K562 (cell line): ENCODE measurements around the gene CATSPER3. TPM values are rescaled to one million over a fixed set of nuclear protein-coding genes. Genes with fewer than 3 reads are reported as not detected.

Source experiments
- ATF3 ChIP-seq, 2 experiments: fragments of 450-650 bp in 1 of 2; sonication (generic) in 1 of 2; formaldehyde crosslinking in 1 of 2; IDR thresholded peaks in 1 of 2; conservative IDR thresholded peaks in 1 of 2; 2 replicates each; pipeline versions ENCODE4 v1.6.1 to v1.8.1; 2016 to 2023; ENCODE audit warnings: mild to moderate bottlenecking in 2 of 2, moderate library complexity in 2 of 2, inconsistent platforms in 1 of 2, missing genetic modification reagents in 1 of 2
- CUX1 ChIP-seq: fragments of 200-800 bp; sonication (Bioruptor generic); IDR thresholded peaks from 2 replicates; pipeline ENCODE4 v1.6.1; 2016; ENCODE audit warnings: missing genetic modification characterization, missing compliant biosample characterization
- ETV5 ChIP-seq: sonication (generic); formaldehyde crosslinking; IDR thresholded peaks from 2 replicates; pipeline ENCODE4 v1.4.0; 2020; ENCODE audit warnings: low read depth, mild to moderate bottlenecking, missing genetic modification reagents
- FOS ChIP-seq: IDR thresholded peaks from 3 replicates; pipeline ENCODE4 v1.6.1; 2011; ENCODE audit not compliant: insufficient read length; ENCODE audit errors: extremely low read depth
- MCM5 ChIP-seq: fragments of 450-650 bp; IDR thresholded peaks from 2 replicates; pipeline ENCODE4 v1.6.1; 2016; ENCODE audit warnings: low read depth
- NEUROD1 ChIP-seq: fragments of 150-350 bp; IDR thresholded peaks from 2 replicates; pipeline ENCODE4 v1.6.1; 2014; ENCODE audit warnings: borderline replicate concordance, low read length, low read depth; ENCODE audit not compliant: partially characterized antibody
- NKRF ChIP-seq: fragments of 450-650 bp; IDR thresholded peaks from 2 replicates; pipeline ENCODE4 v1.6.1; 2016; ENCODE audit warnings: borderline replicate concordance
- PKNOX1 ChIP-seq: fragments of 450-650 bp; IDR thresholded peaks from 2 replicates; pipeline ENCODE4 v1.6.1; 2016
- POLR3G ChIP-seq: IDR thresholded peaks from 2 replicates; pipeline ENCODE4 v1.6.1; 2011; ENCODE audit not compliant: insufficient read length, insufficient replicate concordance; ENCODE audit errors: extremely low read depth
- TFE3 ChIP-seq: fragments of 450-650 bp; formaldehyde crosslinking; IDR thresholded peaks from 2 replicates; pipeline ENCODE4 v1.4.0; 2020; ENCODE audit warnings: mild to moderate bottlenecking, mixed read lengths
- ZNF124 ChIP-seq: sonication (generic); formaldehyde crosslinking; IDR thresholded peaks from 2 replicates; pipeline ENCODE4 v1.8.1; 2022; ENCODE audit warnings: missing genetic modification reagents
- ZNF274 ChIP-seq: IDR thresholded peaks from 2 replicates; pipeline ENCODE4 v1.6.1; 2011; ENCODE audit warnings: low read depth, mild to moderate bottlenecking, low read length, moderate library complexity, borderline replicate concordance
- ZNF398 ChIP-seq: fragments of 250-450 bp; sonication (Bioruptor Pico); IDR thresholded peaks from 2 replicates; pipeline ENCODE4 v1.8.0; 2021; ENCODE audit warnings: moderate library complexity, mild to moderate bottlenecking, inconsistent platforms
- ZNF444 ChIP-seq: fragments of 250-450 bp; sonication (Bioruptor Pico); IDR thresholded peaks from 2 replicates; pipeline ENCODE4 v1.4.0; 2020; ENCODE audit warnings: mild to moderate bottlenecking, moderate library complexity
- polyA plus RNA-seq, 8 experiments: library from polyadenylated mRNA; depleted of rRNA in 4 of 8; stranded (reverse) in 5 of 8; unstranded in 3 of 8; fragments of >200 nt; fragmentation: Nextera tagmentation in 2 of 8; fragmentation: Illumina TruSeq in 1 of 8; extraction: Ambion mirVana in 2 of 8; extraction: Trizol in 1 of 8; gene quantifications; 2 replicates each; pipeline versions ENCODE4 v1.2.1 to v1.2.3, GENCODE V29; 2011 to 2014; ENCODE audit warnings: inconsistent platforms in 1 of 8, missing spikeins in 1 of 8
- total RNA-seq, 7 experiments: library from RNA; depleted of rRNA in 6 of 7; stranded (reverse); fragments of >200 nt in 6 of 7; fragmentation: Illumina TruSeq in 2 of 7; extraction: Trizol in 2 of 7; gene quantifications; 2 replicates each; pipeline versions ENCODE4 v1.2.1 to v1.2.3, GENCODE V29; 2011 to 2021; ENCODE audit warnings: low replicate concordance in 1 of 7

The CATSPER3 gene
- total and polyA plus RNA-seq, 9 of the 15 experiments (the other 6 are each of a cell fraction or from before 2014, with no cell fraction given) = 0.14 to 1.5 (median 0.49) TPM

- TF ChIP-seq ETV5 (CRISPR knock-in tag) (peak; percentile 56), ZNF274 (no peak), MCM5 (no peak), FOS (no peak), ATF3 (IDR thresholded peaks at IDR 0.05) (0 out of 2 replicates have a peak, but pooled peaks have one; percentile 6), ATF3 (CRISPR knock-in tag; conservative IDR thresholded peaks at IDR 0.05) (no peak), NKRF (no peak), PKNOX1 (0 out of 2 replicates have a peak, but pooled peaks have one; percentile 44), ZNF398 (CRISPR knock-in tag) (no peak), CUX1 (no peak), TFE3 (CRISPR knock-in tag) (no peak), ZNF124 (CRISPR knock-in tag) (no peak), NEUROD1 (no peak), POLR3G (no peak), ZNF444 (no peak)
These were observed 84.2 kb downstream of the CATSPER3 start (continued) for GRCh38 chr5:135051872-135052271.
